Measurements from ENCODE around the gene GFPT2. TPM values are rescaled to one million over a fixed set of nuclear protein-coding genes. Genes with fewer than 3 reads are reported as not detected.

GFPT2 gene
- total RNA-seq, 1 donor from 2014 or later = 17.6 TPM

- DNase-seq (ENCODE audit: extremely low spot score, unreplicated experiment) = no peak
- peaks cover 7% of the 10 kb centered on the region for H3K4me1 Mint-ChIP-seq (ENCODE audit: unreplicated experiment)
- H3K27ac Mint-ChIP-seq = no peak overlapping the region
- no peak for TF ChIP-seq CTCF (conservative IDR thresholded peaks at IDR 0.05)
- H3K27me3 Mint-ChIP-seq = peaks cover 9% of the 10 kb centered on the region
- H3K36me3 Mint-ChIP-seq = peaks cover 5% of the 10 kb centered on the region
- no peak overlapping the region for H3K4me3 Mint-ChIP-seq
- H3K9me3 Mint-ChIP-seq = no peaks in the 10 kb centered on the region
Observed at GRCh38 chr5:180330270-180330648, 22.9 kb downstream of the GFPT2 start.

GRCh38 chr5:180329606-180330269, 23.4 kb downstream of the GFPT2 start:
- Mint-ChIP-seq H3K9me3 (no peaks in the 10 kb centered on the region), H3K27ac (no peak overlapping the region), H3K36me3 (peaks cover 5% of the 10 kb centered on the region), H3K27me3 (peaks cover 9% of the 10 kb centered on the region), H3K4me3 (no peak overlapping the region), H3K4me1 (ENCODE audit: unreplicated experiment) (peaks cover 7% of the 10 kb centered on the region)
- no peak for DNase-seq (ENCODE audit: extremely low spot score, unreplicated experiment)
- no peak for TF ChIP-seq CTCF (conservative IDR thresholded peaks at IDR 0.05)

- Mint-ChIP-seq H3K36me3 (peaks cover 5% of the 10 kb centered on the region), H3K4me1 (ENCODE audit: unreplicated experiment) (peaks cover 7% of the 10 kb centered on the region), H3K9me3 (no peaks in the 10 kb centered on the region), H3K27me3 (peaks cover 9% of the 10 kb centered on the region), H3K4me3 (no peak overlapping the region), H3K27ac (no peak overlapping the region)
- TF ChIP-seq CTCF (conservative IDR thresholded peaks at IDR 0.05) = no peak
- DNase-seq (ENCODE audit: extremely low spot score, unreplicated experiment) = no peak
Observed at GRCh38 chr5:180329138-180329435, 24.0 kb downstream of the GFPT2 start.

GRCh38 chr5:180328296-180329137, 24.6 kb downstream of the GFPT2 start:
- H3K27me3 Mint-ChIP-seq = peaks cover 8% of the 10 kb centered on the region
- DNase-seq (ENCODE audit: extremely low spot score, unreplicated experiment) = no peak
- H3K9me3 Mint-ChIP-seq = no peaks in the 10 kb centered on the region
- H3K4me1 Mint-ChIP-seq (ENCODE audit: unreplicated experiment) = peaks cover 7% of the 10 kb centered on the region
- H3K4me3 Mint-ChIP-seq = no peak overlapping the region
- H3K36me3 Mint-ChIP-seq = peaks cover 3% of the 10 kb centered on the region
- H3K27ac Mint-ChIP-seq = no peak overlapping the region
- peak; percentile 82 for TF ChIP-seq CTCF (conservative IDR thresholded peaks at IDR 0.05)

- Mint-ChIP-seq H3K27ac (no peak overlapping the region), H3K4me3 (no peak overlapping the region), H3K36me3 (no peaks in the 10 kb centered on the region), H3K4me1 (ENCODE audit: unreplicated experiment) (peaks cover 7% of the 10 kb centered on the region), H3K9me3 (no peaks in the 10 kb centered on the region), H3K27me3 (peaks cover 6% of the 10 kb centered on the region)
- no peak for DNase-seq (ENCODE audit: extremely low spot score, unreplicated experiment)
- TF ChIP-seq CTCF (conservative IDR thresholded peaks at IDR 0.05) = no peak
Observed at GRCh38 chr5:180326989-180327565, 26.1 kb downstream of the GFPT2 start.

Measured in type B pancreatic cell (in vitro differentiated cells).